ENCODE measurements around the gene NCAPG2.

Gene NCAPG2

GRCh38 chr7:158587162-158588084, 117.2 kb downstream of the NCAPG2 start, which contains the start of gene PTPRN2:
Gene PTPRN2, minus strand, starts transcription at chr7:158587823.
- peak within 1 kb of the TSS; percentile 40 for H3K4me3 ChIP-seq (ENCODE audit: low read depth, low read length)
- TF ChIP-seq CTCF (IDR thresholded peaks at IDR 0.05; ENCODE audit: low read depth, low read length) = no peak

GRCh38 chr7:158586499-158587161, 118.0 kb downstream of the NCAPG2 start:
- no peak overlapping the region for H3K4me3 ChIP-seq (ENCODE audit: low read depth, low read length)
- no peak for TF ChIP-seq CTCF (IDR thresholded peaks at IDR 0.05; ENCODE audit: low read depth, low read length)

GRCh38 chr7:158585721-158586498, 118.7 kb downstream of the NCAPG2 start:
- TF ChIP-seq CTCF (IDR thresholded peaks at IDR 0.05; ENCODE audit: low read depth, low read length) = no peak
- no peak overlapping the region for H3K4me3 ChIP-seq (ENCODE audit: low read depth, low read length)

GRCh38 chr7:158584407-158584806, 120.2 kb downstream of the NCAPG2 start:
- no peak overlapping the region for H3K4me3 ChIP-seq (ENCODE audit: low read depth, low read length)
- no peak for TF ChIP-seq CTCF (IDR thresholded peaks at IDR 0.05; ENCODE audit: low read depth, low read length)

GRCh38 chr7:158583810-158584209, 120.8 kb downstream of the NCAPG2 start:
- no peak for TF ChIP-seq CTCF (IDR thresholded peaks at IDR 0.05; ENCODE audit: low read depth, low read length)
- H3K4me3 ChIP-seq (ENCODE audit: low read depth, low read length) = no peak overlapping the region

- TF ChIP-seq CTCF (IDR thresholded peaks at IDR 0.05; ENCODE audit: low read depth, low read length) = no peak
- no peak overlapping the region for H3K4me3 ChIP-seq (ENCODE audit: low read depth, low read length)
Measured at GRCh38 chr7:158583143-158583542, 121.5 kb downstream of the NCAPG2 start.

Measured in WI38 (cell line).